IPS DF 4.7 (cell line): Measurements from ENCODE around the gene IMPDH1.

Experiments
- DNase-seq: peaks from one replicate; pipeline ENCODE4 v3.0.0-alpha.2; 2013; ENCODE audit warnings: low spot score; ENCODE audit errors: extremely low read depth

The IMPDH1 gene

GRCh38 chr7:128387216-128388144 lies 22.3 kb downstream of the IMPDH1 start:
- DNase-seq, result no peak

- no peak for DNase-seq
Measured at GRCh38 chr7:128385988-128386925, 23.5 kb downstream of the IMPDH1 start.

GRCh38 chr7:128384726-128385125 lies 25.1 kb downstream of the IMPDH1 start:
- no peak for DNase-seq

- DNase-seq, result no peak
Measured at GRCh38 chr7:128383776-128384175, 26.0 kb downstream of the IMPDH1 start.

GRCh38 chr7:128381161-128381821 lies 28.5 kb downstream of the IMPDH1 start:
- no peak for DNase-seq

- no peak for DNase-seq
Measured at GRCh38 chr7:128380483-128381106, 29.2 kb downstream of the IMPDH1 start.

- DNase-seq, result no peak
Measured at GRCh38 chr7:128379900-128380479, 29.8 kb downstream of the IMPDH1 start.

- DNase-seq, result no peak
Measured at GRCh38 chr7:128378637-128379036, 31.1 kb downstream of the IMPDH1 start.

GRCh38 chr7:128376077-128376476 lies 33.7 kb downstream of the IMPDH1 start:
- DNase-seq, result no peak

GRCh38 chr7:128374041-128374440 lies 35.7 kb downstream of the IMPDH1 start:
- no peak for DNase-seq

- DNase-seq, result no peak
Measured at GRCh38 chr7:128373606-128374005, 36.2 kb downstream of the IMPDH1 start.

- DNase-seq, result no peak
Measured at GRCh38 chr7:128370491-128370890, 39.3 kb downstream of the IMPDH1 start.

GRCh38 chr7:128366986-128367385 lies 42.8 kb downstream of the IMPDH1 start:
- no peak for DNase-seq

- no peak for DNase-seq
Measured at GRCh38 chr7:128366300-128366699, 43.5 kb downstream of the IMPDH1 start.

GRCh38 chr7:128365432-128365831 lies 44.4 kb downstream of the IMPDH1 start:
- DNase-seq, result no peak

- no peak for DNase-seq
Measured at GRCh38 chr7:128364166-128364870, 45.5 kb downstream of the IMPDH1 start.

- no peak for DNase-seq
Measured at GRCh38 chr7:128363261-128363721, 46.5 kb downstream of the IMPDH1 start.

- DNase-seq, result no peak
Measured at GRCh38 chr7:128362670-128363069, 47.1 kb downstream of the IMPDH1 start.

- DNase-seq, result no peak
Measured at GRCh38 chr7:128361411-128362379, 48.1 kb downstream of the IMPDH1 start, which contains the start of gene PRRT4. TSS of gene PRRT4 (minus strand) at chr7:128361690.
